Measurements from ENCODE around the gene SNUPN.

- TF ChIP-seq CTCF (IDR thresholded peaks at IDR 0.05) = no peak
- no peak for TF ChIP-seq POLR2A (IDR thresholded peaks at IDR 0.05)
These were observed 30.4 kb upstream of the SNUPN start for GRCh38 chr15:75655931-75656330.

All from testis (tissue), 2 donors.